Trophoblast cell (in vitro differentiated cells and primary cell): ENCODE results near the gene SIK3.

ENCODE experiments used
- DNase-seq, 2 donors: peaks; one replicate each; pipeline ENCODE4 v3.0.0-alpha.2; 2016
- H2AFZ ChIP-seq: 2 replicates; pipeline ENCODE4 v1.6.1; 2013; ENCODE audit warnings: low read length, moderate library complexity, mild to moderate bottlenecking; ENCODE audit not compliant: insufficient read depth, poor library complexity
- H2AK5ac ChIP-seq: 2 replicates; pipeline ENCODE4 v1.6.1; 2013; ENCODE audit warnings: mild to moderate bottlenecking, low read length
- H2BK120ac ChIP-seq: 2 replicates; pipeline ENCODE4 v1.6.1; 2013; ENCODE audit warnings: low read length, mild to moderate bottlenecking, moderate library complexity; ENCODE audit not compliant: insufficient read depth, poor library complexity
- H2BK12ac ChIP-seq: 2 replicates; pipeline ENCODE4 v1.6.1; 2013; ENCODE audit warnings: mild to moderate bottlenecking, low read length, moderate library complexity
- H2BK5ac ChIP-seq: 2 replicates; pipeline ENCODE4 v1.6.1; 2013; ENCODE audit warnings: low read length, low read depth, moderate library complexity, mild to moderate bottlenecking; ENCODE audit not compliant: poor library complexity
- H3K14ac ChIP-seq: 2 replicates; pipeline ENCODE4 v1.6.1; 2013; ENCODE audit warnings: mild to moderate bottlenecking, low read length
- H3K18ac ChIP-seq: 2 replicates; pipeline ENCODE4 v1.6.1; 2013; ENCODE audit warnings: mild to moderate bottlenecking, low read length
- H3K23ac ChIP-seq: 2 replicates; pipeline ENCODE4 v1.6.1; 2013; ENCODE audit warnings: low read length
- H3K27ac ChIP-seq: 2 replicates; pipeline ENCODE4 v1.5.1; 2013; ENCODE audit warnings: low read depth, mild to moderate bottlenecking, inconsistent platforms, low read length, moderate library complexity
- H3K27me3 ChIP-seq: 2 replicates; pipeline ENCODE4 v1.6.1; 2013; ENCODE audit warnings: inconsistent platforms, mild to moderate bottlenecking, low read length, moderate library complexity; ENCODE audit not compliant: insufficient read depth
- H3K36me3 ChIP-seq, 2 experiments: 1 replicate in 1 of 2; 2 replicates in 1 of 2; pipeline ENCODE4 v1.6.1; 2013; ENCODE audit warnings: low read length in 2 of 2, mild to moderate bottlenecking in 2 of 2, moderate library complexity in 1 of 2; ENCODE audit not compliant: insufficient read depth in 2 of 2, control insufficient read depth in 1 of 2
- H3K4ac ChIP-seq: 2 replicates; pipeline ENCODE4 v1.6.1; 2013; ENCODE audit warnings: low read depth, mild to moderate bottlenecking, low read length, moderate library complexity
- H3K4me1 ChIP-seq, 2 experiments: 1 replicate in 1 of 2; 2 replicates in 1 of 2; pipeline ENCODE4 v1.6.1; 2013; ENCODE audit warnings: low read length in 2 of 2, mild to moderate bottlenecking in 2 of 2, moderate library complexity in 1 of 2; ENCODE audit not compliant: insufficient read depth in 2 of 2, control insufficient read depth in 1 of 2
- H3K4me2 ChIP-seq: 2 replicates; pipeline ENCODE4 v1.6.1; 2013; ENCODE audit warnings: inconsistent platforms, mild to moderate bottlenecking, low read length, moderate library complexity
- H3K4me3 ChIP-seq: 2 replicates; pipeline ENCODE4 v1.5.1; 2013; ENCODE audit warnings: mild to moderate bottlenecking, low read depth, low read length, inconsistent platforms
- H3K79me1 ChIP-seq: one replicate; pipeline ENCODE4 v1.6.1; 2013; ENCODE audit warnings: low read length
- H3K79me2 ChIP-seq: 2 replicates; pipeline ENCODE4 v1.6.1; 2013; ENCODE audit warnings: low read length, mild to moderate bottlenecking; ENCODE audit not compliant: control insufficient read depth, insufficient read depth, poor library complexity
- H3K9ac ChIP-seq: 2 replicates; pipeline ENCODE4 v1.6.1; 2013; ENCODE audit warnings: mild to moderate bottlenecking, low read length
- H3K9me3 ChIP-seq: 2 replicates; pipeline ENCODE4 v1.6.1; 2013; ENCODE audit warnings: low read depth, mild to moderate bottlenecking, control low read depth, inconsistent platforms, low read length; ENCODE audit not compliant: insufficient read depth
- H4K12ac ChIP-seq: 2 replicates; pipeline ENCODE4 v1.6.1; 2013; ENCODE audit warnings: low read depth, mild to moderate bottlenecking, low read length, moderate library complexity
- H4K8ac ChIP-seq: 2 replicates; pipeline ENCODE4 v1.6.1; 2013; ENCODE audit warnings: low read depth, mild to moderate bottlenecking, low read length, moderate library complexity
- H4K91ac ChIP-seq: one replicate; pipeline ENCODE4 v1.6.1; 2013; ENCODE audit warnings: low read depth, mild to moderate bottlenecking, low read length, moderate library complexity
- WGBS: extraction: QIAGEN DNeasy Blood & Tissue Kit; methylation state at CpG from one replicate; pipeline ENCODE4 v1.1.7; 2013; ENCODE audit warnings: missing lambda C conversion rate; ENCODE audit not compliant: insufficient read length, insufficient coverage; ENCODE audit errors: extremely low coverage; 5-methylcytosine and 5-hydroxymethylcytosine counted together

The SIK3 gene

DNA sequence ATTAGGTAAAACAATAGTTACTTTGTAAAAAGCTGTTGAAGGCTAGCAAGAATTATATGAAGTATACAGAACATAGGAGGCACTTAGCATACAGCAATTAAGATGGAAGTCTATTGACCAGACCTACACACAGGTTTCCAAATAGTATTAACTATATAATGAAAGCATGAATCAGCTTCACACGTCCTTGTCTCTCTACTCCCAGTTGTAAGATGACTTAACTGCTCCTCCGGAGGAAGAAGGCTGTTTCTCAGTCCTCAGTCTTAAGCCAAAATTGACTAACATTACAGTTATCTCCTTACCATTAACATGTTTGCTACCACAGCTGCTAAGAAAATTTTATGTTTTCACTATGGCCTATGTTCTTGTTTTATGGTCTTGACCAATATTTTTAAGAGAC lies 24.7 kb downstream of the SIK3 start:
- Histone ChIP-seq H2AFZ (no peak overlapping the region), H3K14ac (no peak overlapping the region), H4K12ac (no peak overlapping the region), H3K4me2 (no peak overlapping the region), H2BK5ac (no peak overlapping the region), H4K8ac (no peak overlapping the region), H3K4ac (no peak overlapping the region), H3K4me1 (peaks cover 11 to 13% of the 10 kb centered on the region in 2 experiments), H3K4me3 (no peak overlapping the region), H3K9me3 (no peaks in the 10 kb centered on the region), H3K18ac (no peak overlapping the region), H4K91ac (no peak overlapping the region), H2BK12ac (no peak overlapping the region), H2BK120ac (no peak overlapping the region), H3K79me2 (peaks cover 2% of the 10 kb centered on the region), H3K23ac (no peak overlapping the region), H3K79me1 (peaks cover 5% of the 10 kb centered on the region), H3K27ac (no peak overlapping the region), H3K9ac (no peak overlapping the region), H3K36me3 (no peaks in the 10 kb centered on the region), H2AK5ac (no peak overlapping the region), H3K27me3 (no peaks in the 10 kb centered on the region)
- no CpG with 5 or more reads among the region's 2 CpGs for WGBS
- DNase-seq, result no peak

DNA sequence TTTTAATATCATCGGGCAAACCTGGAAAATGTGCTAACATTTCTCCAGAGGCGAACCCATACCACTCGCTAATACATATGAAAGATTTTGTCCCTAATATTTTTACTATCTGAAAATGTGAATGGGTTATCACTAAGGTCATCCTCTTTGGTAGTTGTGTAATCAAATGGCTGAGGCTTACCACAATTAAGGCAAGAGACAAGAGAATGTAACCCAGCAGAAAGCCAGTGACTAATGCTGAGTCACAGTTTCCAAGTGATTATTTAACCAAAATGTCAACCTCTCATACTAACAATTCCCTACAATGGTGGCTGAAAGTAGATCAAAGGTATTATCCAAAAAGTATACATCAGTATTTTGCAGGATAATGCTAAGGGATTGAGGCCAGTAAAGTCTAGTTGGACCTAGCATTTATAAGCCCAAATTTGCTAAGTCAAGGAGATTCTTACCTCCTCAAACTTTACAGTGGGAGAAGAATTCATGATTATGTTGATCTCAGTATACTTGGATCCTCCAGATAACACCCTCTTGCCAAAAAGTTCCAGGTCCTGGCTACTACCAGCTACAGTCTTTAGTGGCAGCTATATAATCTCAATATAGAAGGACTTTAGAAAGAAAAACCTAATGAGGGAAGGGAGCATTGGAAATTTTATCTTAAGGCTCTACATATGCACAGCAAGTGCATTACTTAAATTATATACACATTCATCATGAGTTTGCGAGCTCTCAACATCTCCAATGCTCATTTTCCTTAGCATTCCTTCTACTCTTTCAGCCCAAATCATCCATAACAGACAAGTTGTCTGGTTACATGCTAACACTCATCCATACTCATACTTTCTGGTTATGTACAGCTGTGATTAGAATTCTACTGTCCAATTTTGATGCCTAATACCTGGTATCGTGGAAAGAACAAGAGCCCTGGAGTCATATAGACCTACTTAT lies 25.4 kb downstream of the SIK3 start:
- Histone ChIP-seq H3K79me2 (peaks cover 2% of the 10 kb centered on the region), H3K27me3 (no peaks in the 10 kb centered on the region), H2AFZ (no peak overlapping the region), H3K14ac (no peak overlapping the region), H4K91ac (no peak overlapping the region), H3K4ac (no peak overlapping the region), H3K4me2 (no peak overlapping the region), H3K9ac (no peak overlapping the region), H3K18ac (no peak overlapping the region), H3K4me1 (peaks cover 11 to 13% of the 10 kb centered on the region in 2 experiments), H3K4me3 (no peak overlapping the region), H2BK120ac (no peak overlapping the region), H3K79me1 (peaks cover 5% of the 10 kb centered on the region), H3K9me3 (no peaks in the 10 kb centered on the region), H3K27ac (peak overlapping the region; percentile 67), H3K23ac (no peak overlapping the region), H2BK5ac (no peak overlapping the region), H3K36me3 (no peaks in the 10 kb centered on the region), H4K12ac (no peak overlapping the region), H4K8ac (no peak overlapping the region), H2BK12ac (no peak overlapping the region), H2AK5ac (no peak overlapping the region)
- no CpG with 5 or more reads among the region's 5 CpGs for WGBS
- DNase-seq, result peak; percentile 72 to 96

DNA sequence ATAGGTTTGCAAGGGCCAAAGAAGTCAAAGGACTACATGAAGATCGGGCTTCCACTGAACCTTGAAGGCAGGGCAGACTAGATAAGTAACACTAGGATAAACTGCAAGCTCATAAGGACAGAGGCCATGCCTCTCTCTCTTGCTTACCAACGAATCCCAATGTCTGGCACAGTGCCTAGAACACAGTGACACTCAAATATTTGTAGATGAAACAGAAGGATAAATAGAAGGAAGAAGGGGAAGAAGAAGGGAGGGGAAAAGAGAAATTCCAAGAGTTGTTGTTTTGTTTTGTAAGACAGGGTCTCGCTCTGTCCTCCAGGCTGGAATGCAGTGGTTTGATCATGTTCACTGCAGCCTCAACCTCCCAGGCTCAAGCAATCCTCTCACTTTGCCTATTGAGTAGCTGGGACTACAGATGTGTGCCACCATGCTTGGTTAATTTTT lies 26.9 kb downstream of the SIK3 start:
- H3K23ac ChIP-seq, result no peak overlapping the region
- H3K4me1 ChIP-seq, result peaks cover 7 to 9% of the 10 kb centered on the region in 2 experiments
- no peak overlapping the region for H2AK5ac ChIP-seq
- H3K14ac ChIP-seq, result peak overlapping the region; percentile 37
- H4K12ac ChIP-seq, result no peak overlapping the region
- no peak overlapping the region for H3K4ac ChIP-seq
- no CpG with 5 or more reads among the region's 3 CpGs for WGBS
- H4K8ac ChIP-seq, result no peak overlapping the region
- no peaks in the 10 kb centered on the region for H3K36me3 ChIP-seq
- H3K79me1 ChIP-seq, result peaks cover 5% of the 10 kb centered on the region
- no peaks in the 10 kb centered on the region for H3K79me2 ChIP-seq
- H3K4me2 ChIP-seq, result peak overlapping the region; percentile 10
- no peaks in the 10 kb centered on the region for H3K9me3 ChIP-seq
- no peak overlapping the region for H3K18ac ChIP-seq
- H3K27me3 ChIP-seq, result no peaks in the 10 kb centered on the region
- no peak overlapping the region for H3K27ac ChIP-seq
- H3K4me3 ChIP-seq, result no peak overlapping the region
- H2BK5ac ChIP-seq, result no peak overlapping the region
- no peak overlapping the region for H4K91ac ChIP-seq
- no peak overlapping the region for H3K9ac ChIP-seq
- no peak overlapping the region for H2BK120ac ChIP-seq
- no peak overlapping the region for H2AFZ ChIP-seq
- peak overlapping the region; percentile 58 for H2BK12ac ChIP-seq
- DNase-seq, result no peak

DNA sequence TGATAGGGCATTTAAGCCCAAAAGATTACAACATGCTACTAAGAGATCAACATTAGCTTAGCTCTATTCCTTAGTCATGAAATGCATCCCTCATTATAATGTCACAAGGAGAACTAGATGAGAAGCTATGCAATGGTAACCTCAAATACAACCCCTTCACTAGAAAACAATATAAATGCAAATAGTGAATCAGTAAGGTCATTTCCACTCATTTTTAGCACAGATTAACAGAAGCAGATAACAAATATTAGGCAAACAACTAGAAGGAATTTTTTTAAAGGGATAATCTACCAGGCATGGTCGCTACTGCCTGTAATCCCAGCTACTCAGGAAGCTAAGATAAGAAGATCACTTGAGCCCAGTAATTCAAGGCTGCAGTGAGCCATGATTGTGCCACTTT lies 28.2 kb downstream of the SIK3 start:
- H3K9ac ChIP-seq, result no peak overlapping the region
- H4K12ac ChIP-seq, result no peak overlapping the region
- H4K8ac ChIP-seq, result no peak overlapping the region
- H2BK120ac ChIP-seq, result no peak overlapping the region
- no peak overlapping the region for H2AFZ ChIP-seq
- no CpG with 5 or more reads among the region's 1 CpG for WGBS
- no peak overlapping the region for H3K18ac ChIP-seq
- no peak overlapping the region for H3K23ac ChIP-seq
- no peak overlapping the region for H3K27ac ChIP-seq
- H3K14ac ChIP-seq, result no peak overlapping the region
- H3K4me2 ChIP-seq, result no peak overlapping the region
- H3K4ac ChIP-seq, result no peak overlapping the region
- H3K27me3 ChIP-seq, result no peaks in the 10 kb centered on the region
- no peaks in the 10 kb centered on the region for H3K36me3 ChIP-seq
- no peaks in the 10 kb centered on the region for H3K79me2 ChIP-seq
- no peak overlapping the region for H2AK5ac ChIP-seq
- no peak overlapping the region for H2BK12ac ChIP-seq
- DNase-seq, result no peak
- no peaks in the 10 kb centered on the region for H3K9me3 ChIP-seq
- peaks cover 5% of the 10 kb centered on the region for H3K79me1 ChIP-seq
- peaks cover 7 to 9% of the 10 kb centered on the region in 2 experiments for H3K4me1 ChIP-seq
- H4K91ac ChIP-seq, result no peak overlapping the region
- H2BK5ac ChIP-seq, result no peak overlapping the region
- H3K4me3 ChIP-seq, result no peak overlapping the region
